ENCODE measurements around the gene DMAC2.
"Not testable (repeated sequence)": the region's sequence is repeated elsewhere in the genome, so short reads cannot be mapped to it uniquely, and the experiment has no call there.

The DMAC2 gene

GRCh38 chr19:41442473-41443355 lies 3.0 kb upstream of the DMAC2 start, which contains the start of gene ERICH4:
TSS of gene ERICH4 (plus strand) at chr19:41443156. CDS start at chr19:41443170, 14 bp downstream.
- no peak for DNase-seq (ENCODE audit: low read depth)

GRCh38 chr19:41441321-41441945 lies 1.7 kb upstream of the DMAC2 start:
- DNase-seq (ENCODE audit: low read depth) = no peak

GRCh38 chr19:41437944-41438574 lies 1.7 kb downstream of the DMAC2 start:
- DNase-seq (ENCODE audit: low read depth) = no peak

GRCh38 chr19:41436674-41436951 lies 3.1 kb downstream of the DMAC2 start:
- no peak for DNase-seq (ENCODE audit: low read depth)

- no peak for DNase-seq (ENCODE audit: low read depth)
Observed at GRCh38 chr19:41435936-41436673, 3.6 kb downstream of the DMAC2 start.

- DNase-seq (ENCODE audit: low read depth) = not testable (repeated sequence)
Observed at GRCh38 chr19:41435376-41435775, 4.3 kb downstream of the DMAC2 start.

- DNase-seq (ENCODE audit: low read depth) = no peak
Observed at GRCh38 chr19:41434450-41434849, 5.3 kb downstream of the DMAC2 start.

GRCh38 chr19:41433171-41433570 lies 6.5 kb downstream of the DMAC2 start:
- DNase-seq (ENCODE audit: low read depth) = no peak

- DNase-seq (ENCODE audit: low read depth) = no peak
Observed at GRCh38 chr19:41431426-41432386, 8.0 kb downstream of the DMAC2 start.

GRCh38 chr19:41430922-41431321 lies 8.8 kb downstream of the DMAC2 start:
- DNase-seq (ENCODE audit: low read depth) = no peak

- DNase-seq (ENCODE audit: low read depth) = no peak
Observed at GRCh38 chr19:41428481-41428859, 11.2 kb downstream of the DMAC2 start.

- peak; percentile 50 for DNase-seq (ENCODE audit: low read depth)
Observed at GRCh38 chr19:41427647-41428480, 11.8 kb downstream of the DMAC2 start.

GRCh38 chr19:41426952-41427646 lies 12.6 kb downstream of the DMAC2 start, which contains the start of gene B3GNT8:
TSS of gene B3GNT8 (minus strand) at chr19:41427374. CDS start at chr19:41426778, 596 bp downstream.
- DNase-seq (ENCODE audit: low read depth) = peak; percentile 20

GRCh38 chr19:41426116-41426841 lies 13.4 kb downstream of the DMAC2 start:
- DNase-seq (ENCODE audit: low read depth) = no peak

GRCh38 chr19:41425174-41426115 lies 14.3 kb downstream of the DMAC2 start:
- DNase-seq (ENCODE audit: low read depth) = no peak

- no peak for DNase-seq (ENCODE audit: low read depth)
Observed at GRCh38 chr19:41424335-41425173, 15.2 kb downstream of the DMAC2 start.

GRCh38 chr19:41422955-41423354 lies 16.8 kb downstream of the DMAC2 start:
- no peak for DNase-seq (ENCODE audit: low read depth)

Measured in activated gamma-delta T cell treated with anti-CD3 and anti-CD28 coated beads, Interleukin-2, amount 50 U/mL, for 16 hours (primary cell).